ENCODE measurements around the gene ARNT2. TPM values are rescaled to one million over a fixed set of nuclear protein-coding genes. Genes with fewer than 3 reads are reported as not detected.
A peak's percentile ranks its signal among the peaks of the same experiment; 100 is the strongest.
"Not testable (repeated sequence)": the region's sequence is repeated elsewhere in the genome, so short reads cannot be mapped to it uniquely, and the experiment has no call there.

ARNT2 gene
- total RNA-seq, 1 donor from 2014 or later, result 4.9 TPM

DNA sequence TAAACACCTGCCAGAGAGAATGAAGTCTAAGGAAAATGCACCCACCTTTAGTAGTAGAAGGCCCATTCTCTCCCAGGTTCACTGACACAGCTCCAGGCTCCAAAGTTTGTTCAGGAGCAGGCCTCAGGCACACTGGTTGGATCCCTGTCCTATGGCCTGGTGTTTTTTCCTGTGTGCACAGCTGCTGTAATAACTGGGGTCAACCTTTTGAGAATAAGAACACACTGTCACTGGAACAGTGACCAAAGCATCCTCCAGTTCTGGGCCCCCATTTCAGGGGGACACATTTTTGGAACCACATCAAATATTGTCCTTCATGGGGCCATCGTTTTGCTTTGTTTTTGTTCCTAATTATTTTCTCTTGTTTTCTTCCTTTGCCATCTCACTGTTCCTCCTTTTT is 95.8 kb downstream of the ARNT2 start:
- ATAC-seq (no peak), DNase-seq (ENCODE audit: missing footprints) (no peak)
- intact Hi-C loops (cut with DNase I), result no loop called here

DNA sequence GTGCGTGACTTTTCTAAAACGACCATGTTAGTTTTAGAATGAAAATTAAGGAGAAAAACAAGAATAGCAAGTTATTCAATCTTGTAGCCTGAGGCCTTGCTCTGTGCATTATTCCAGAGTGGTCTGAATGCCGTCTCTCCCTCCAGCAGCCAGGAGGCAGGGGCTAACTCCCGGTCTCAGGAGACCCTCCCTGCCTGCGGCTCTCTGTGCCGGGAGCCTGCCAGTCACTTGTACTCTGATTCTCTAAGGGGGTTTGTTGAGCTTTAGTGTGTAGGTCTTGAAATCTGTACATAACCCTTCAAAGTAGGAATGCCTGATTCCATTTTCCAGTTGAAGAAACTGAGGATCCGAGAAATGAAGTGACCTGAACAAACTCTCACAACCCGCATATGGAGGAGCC is 97.3 kb downstream of the ARNT2 start:
- DNase-seq (ENCODE audit: missing footprints) (no peak), ATAC-seq (no peak)
- intact Hi-C loops (cut with DNase I), result no loop called here

DNA sequence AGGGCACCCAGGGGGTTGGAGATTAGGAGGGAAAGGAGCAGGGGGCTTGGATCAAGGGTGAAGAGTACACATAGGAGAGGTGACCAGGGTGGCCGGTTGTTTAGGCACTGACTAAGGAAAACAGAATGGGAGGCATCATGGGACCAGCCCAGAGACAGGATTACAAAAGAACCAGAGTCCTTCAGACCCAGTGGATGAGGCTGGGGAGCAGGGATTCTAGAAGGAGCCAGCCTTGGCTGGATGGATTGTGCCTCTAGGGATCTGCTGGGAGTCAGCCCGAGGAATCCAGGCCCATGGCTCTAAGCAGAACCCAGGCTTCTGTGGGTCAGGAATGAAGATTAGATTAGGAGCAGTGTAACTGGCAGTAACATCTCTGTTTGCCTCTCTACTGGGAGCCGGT is 98.6 kb downstream of the ARNT2 start:
- intact Hi-C loops (cut with DNase I), result no loop called here
- DNase-seq (ENCODE audit: missing footprints), result no peak
- peak; percentile 85 for ATAC-seq

DNA sequence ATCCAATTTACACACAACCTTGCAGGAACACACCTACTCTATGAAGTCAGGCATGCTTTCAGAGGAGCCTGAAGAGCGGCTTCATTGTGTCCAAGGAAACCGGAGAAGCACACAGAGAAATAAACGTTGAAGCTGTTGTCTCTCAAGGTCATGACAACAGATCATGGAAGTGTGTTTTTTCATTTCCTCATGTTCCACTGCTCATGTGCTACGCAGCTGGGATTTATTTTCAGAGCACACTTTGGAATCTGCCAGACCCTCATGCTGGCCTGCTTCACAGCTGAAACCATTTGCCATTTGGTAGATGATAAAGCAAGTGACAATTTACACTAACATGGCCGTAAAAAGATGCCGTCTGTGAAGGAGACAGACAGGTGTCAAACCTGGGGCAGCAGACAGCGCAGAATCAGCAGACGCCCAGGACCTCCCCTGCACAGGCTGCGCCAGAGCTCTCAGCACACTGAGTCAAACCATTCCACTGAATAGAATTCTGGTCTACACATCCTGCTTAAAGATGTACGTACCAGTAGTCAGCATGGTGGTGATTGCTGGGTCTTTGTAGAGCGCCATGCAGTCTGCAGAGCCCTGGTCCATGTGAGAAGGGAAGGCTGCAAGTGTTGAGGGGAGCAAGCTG is 99.3 kb downstream of the ARNT2 start:
- DNase-seq (ENCODE audit: missing footprints) (no peak), ATAC-seq (peak; percentile 57)
- intact Hi-C loops (cut with DNase I), result no loop called here

DNA sequence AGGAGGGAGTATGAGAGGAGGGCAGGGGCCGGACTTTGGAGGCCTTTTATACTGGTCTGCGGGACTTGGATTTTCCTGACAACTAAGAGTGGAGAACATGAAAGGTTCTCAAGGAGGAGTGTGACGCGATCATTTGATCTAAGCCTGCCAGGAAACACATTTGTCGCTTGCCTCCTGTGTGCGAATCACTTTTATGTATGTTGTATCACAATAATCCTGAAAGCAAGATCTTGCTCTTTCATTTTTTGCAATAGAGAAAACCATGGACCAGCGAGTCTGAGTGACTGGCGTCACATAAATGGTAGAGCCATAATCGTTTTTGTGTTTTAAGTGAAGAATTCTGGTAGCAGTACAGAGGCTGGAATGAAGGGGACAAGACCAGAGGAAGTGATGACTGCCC is 100.7 kb downstream of the ARNT2 start:
- intact Hi-C loops (cut with DNase I), result no loop called here
- no peak for ATAC-seq
- DNase-seq (ENCODE audit: missing footprints), result no peak

DNA sequence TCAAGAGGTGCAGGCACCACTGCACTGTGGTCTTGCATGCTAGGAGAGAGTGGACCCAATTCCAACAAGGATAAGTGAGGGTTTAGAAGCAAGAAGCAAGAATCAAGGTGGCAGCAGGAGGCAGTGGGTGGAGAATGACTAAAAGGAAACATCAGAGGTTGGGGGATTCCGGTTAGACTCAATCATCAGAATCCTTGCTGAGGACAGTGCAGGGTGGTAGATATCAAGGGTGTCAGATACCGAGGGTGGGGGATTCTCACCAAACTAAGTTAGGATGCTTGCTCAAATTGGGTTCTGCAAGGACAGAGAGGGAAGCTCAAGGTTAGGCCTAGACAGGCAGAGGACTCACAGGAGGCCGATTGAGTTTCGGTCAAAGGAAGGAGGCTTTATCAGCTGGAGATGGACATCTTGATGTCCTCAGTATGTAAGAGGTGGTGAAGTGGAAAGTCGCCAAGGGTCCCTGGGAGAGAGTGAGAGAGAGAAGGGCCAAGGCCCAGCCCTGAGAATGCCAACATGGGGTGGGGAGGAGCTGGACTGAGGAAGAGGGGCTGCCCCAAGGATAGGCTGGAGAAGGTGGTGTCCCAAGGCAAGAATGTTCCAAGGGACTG is 102.2 kb downstream of the ARNT2 start:
- no peak for DNase-seq (ENCODE audit: missing footprints)
- intact Hi-C loops (cut with DNase I), result no loop called here

DNA sequence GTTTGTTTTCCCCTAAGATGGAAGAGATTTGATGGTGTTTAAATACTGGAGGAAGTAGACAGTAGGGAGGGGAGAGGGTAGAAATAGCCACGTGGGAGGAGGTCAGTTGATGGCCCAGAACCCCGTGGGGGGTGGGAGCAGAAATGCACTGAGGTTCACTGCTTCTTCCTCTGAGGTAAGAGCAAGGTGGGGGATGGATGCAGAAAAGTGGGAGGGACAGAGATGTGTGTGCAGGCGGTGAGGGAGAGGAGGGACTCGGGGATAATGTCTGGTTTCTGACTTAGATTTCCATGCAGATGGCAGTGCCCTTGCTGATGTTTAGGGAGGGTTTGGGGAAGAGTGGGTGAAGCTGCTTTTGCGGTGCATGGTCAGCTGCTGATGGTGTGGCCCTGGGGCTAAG is 102.9 kb downstream of the ARNT2 start:
- DNase-seq (ENCODE audit: missing footprints) (no peak), ATAC-seq (no peak)
- intact Hi-C loops (cut with DNase I), result no loop called here

More for the DNA sequence above, 102.2 kb downstream of the ARNT2 start:
- no peak for ATAC-seq

DNA sequence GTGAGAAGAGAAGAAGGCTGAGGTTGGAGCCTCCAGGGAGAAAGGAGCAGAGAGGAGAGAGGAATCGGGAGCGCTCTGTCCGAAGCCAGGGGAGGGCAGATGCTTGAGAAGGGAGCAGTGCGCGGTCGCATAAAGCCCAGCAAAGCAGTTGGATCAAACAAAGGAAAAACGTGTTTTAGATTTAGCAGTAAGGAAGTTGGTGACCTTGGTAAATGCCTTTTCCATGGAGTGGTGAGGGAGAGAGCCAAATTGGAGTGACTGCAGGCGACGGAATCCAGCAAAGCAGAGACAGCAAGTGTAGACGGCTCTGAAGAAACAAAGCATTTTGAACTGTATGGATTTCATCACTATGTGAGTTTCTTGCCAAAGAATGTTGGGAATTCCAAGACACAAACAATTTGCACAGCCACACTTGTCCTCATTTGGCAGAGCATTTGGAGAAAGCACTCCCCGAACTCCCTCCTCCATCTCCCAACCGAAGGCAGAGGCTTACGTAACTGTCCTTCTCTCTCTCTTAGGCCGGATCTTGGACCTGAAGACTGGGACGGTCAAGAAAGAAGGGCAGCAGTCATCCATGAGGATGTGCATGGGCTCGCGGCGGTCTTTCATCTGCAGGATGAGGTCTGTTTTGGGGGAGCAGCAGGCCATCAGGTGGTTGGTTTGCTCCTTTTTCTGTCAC is 103.6 kb downstream of the ARNT2 start:
- peak; percentile 66 for ATAC-seq
- no peak for DNase-seq (ENCODE audit: missing footprints)
- intact Hi-C loops (cut with DNase I), result no loop called here

DNA sequence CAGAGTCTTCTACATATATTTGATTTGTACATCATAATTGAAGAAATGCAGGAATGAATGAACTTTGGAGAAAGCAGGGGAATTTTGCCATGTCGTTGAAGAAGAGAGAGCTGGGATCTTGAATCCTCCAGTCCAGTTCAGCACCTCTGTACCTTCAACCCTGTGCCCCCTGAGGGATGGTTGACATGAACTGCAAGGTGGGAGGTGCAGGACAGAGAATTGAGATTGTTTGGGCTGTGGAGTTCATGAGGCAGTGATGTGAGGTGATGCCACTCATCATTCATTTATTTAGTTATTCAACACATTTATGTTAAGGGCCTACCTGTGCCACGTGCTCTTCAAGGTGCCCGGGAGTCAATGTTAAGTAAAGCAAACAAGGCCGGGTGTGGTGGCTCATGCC is 104.6 kb downstream of the ARNT2 start:
- intact Hi-C loops (cut with DNase I), result no loop called here
- DNase-seq (ENCODE audit: missing footprints) (no peak), ATAC-seq (no peak)

DNA sequence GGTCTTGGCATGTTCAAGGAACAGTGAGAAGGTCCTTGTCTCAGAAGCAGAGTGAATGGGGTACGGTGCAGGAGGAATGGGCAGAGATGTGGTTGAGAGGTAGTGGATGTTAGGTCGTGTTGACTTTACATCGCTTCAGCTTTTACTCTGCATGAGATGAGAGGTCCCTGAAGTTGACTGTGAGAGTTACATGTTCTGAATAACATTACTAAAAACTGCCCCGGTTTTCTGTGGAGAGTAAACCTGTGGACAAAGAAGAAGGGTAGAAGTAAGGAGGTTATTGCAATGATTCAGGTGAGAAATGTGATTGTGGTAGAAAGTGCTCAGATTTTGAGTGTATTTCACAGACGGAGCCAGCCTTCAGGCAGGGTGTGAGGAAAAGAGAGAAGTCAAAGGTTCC is 105.6 kb downstream of the ARNT2 start:
- no peak for ATAC-seq
- no peak for DNase-seq (ENCODE audit: missing footprints)
- intact Hi-C loops (cut with DNase I), result loop anchor here (5.0 kb wide), 1 partner anchor 52 kb away; no protein-coding TSS in a partner anchor

DNA sequence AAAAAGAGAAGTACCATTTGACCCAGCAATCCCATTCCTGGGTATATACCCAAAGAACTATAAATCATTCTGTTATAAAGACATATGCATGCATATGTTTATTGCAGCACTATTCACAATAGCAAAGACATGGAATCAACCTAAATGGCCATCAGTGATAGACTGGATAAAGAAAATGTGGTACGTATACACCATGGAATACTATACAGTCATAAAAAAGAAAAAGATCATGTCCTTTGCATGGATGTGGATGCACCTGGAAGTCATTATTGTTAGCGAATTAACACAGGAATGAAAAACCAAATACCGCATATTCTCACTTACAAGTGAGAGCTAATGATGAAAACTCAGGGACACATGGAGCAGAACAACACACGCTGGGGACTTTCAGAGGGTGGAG is 106.8 kb downstream of the ARNT2 start:
- intact Hi-C loops (cut with DNase I), result loop anchor here (5.0 kb wide), 1 partner anchor 54 kb away; no protein-coding TSS in a partner anchor
- DNase-seq (ENCODE audit: missing footprints); ATAC-seq: not testable (repeated sequence)

DNA sequence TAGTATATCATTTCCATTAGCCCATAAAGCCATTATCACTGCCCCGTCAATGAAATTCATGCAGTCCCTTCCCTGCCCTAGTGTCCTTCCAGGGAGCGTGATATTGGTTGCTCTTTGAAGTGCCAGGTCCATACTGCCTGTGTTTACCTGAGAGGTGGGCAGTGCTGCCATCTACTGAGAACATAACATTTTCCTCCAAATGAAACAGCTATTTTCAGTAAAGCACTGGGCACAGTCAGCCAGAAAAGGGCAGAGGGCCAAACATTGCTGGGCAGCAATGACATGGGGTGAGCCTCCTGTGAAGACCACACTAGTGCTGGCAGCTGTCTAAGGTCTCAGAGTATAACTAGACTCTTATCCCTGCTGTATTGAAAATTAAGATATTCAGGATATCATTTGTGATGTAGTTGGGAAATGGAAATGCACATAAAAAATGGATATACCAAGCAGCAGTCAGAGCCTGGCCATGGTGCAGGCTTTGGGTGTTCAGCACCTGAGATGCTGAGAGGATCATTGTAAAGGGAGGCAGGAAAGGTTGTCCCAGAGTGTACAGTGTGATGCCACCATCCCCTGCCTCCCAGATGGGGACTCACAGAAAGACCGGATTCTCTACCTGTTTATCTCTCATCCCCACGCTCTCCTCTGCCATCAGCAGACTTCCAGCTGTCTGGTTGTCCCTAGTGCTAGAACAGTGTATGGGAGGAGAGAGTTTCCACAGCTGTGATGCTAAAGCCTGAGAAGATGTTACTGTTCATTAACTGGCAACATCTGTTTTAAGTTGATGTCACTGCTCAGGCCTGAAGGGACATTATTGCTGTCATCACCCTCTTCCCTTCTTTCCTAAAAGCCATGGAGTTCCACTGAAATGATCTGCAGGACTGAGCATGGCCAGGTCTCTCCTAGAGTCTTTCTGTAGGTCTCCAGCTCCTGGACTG is 108.8 kb downstream of the ARNT2 start:
- ATAC-seq, result peak; percentile 68
- DNase-seq (ENCODE audit: missing footprints), result no peak
- intact Hi-C loops (cut with DNase I), result loop anchor here (5.0 kb wide), 1 partner anchor 56 kb away; no protein-coding TSS in a partner anchor

DNA sequence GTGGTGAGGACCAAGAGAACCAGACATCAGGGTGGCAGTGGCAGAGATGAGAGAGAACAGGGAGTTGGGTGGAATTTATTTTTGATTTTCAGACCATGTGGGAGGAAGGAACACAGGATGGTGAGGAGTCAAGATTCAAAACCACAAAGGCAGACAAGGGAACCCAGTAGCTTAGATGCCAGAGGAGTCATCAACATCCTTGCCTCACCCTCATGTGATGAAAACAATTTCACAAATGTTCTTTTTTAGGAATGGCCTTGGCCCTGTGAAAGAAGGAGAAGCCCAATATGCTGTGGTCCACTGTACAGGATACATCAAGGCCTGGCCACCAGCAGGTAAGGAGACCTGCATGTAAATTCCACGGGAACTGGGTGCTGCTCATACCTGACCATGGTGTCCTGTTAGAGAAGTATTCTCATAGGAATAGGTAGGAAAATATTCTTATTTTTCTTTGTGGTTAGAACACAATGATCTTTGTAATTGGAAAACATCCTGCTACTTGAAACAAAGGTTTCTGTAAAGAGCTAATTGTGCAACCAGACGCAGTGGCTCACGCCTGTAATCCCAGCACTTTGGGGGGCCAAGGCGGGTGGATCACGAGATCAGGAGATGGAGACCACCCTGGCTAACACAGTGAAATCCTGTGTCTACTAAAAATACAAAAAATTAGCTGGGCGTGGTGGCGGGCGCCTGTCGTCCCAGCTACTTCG is 110.0 kb downstream of the ARNT2 start:
- no peak for ATAC-seq
- no peak for DNase-seq (ENCODE audit: missing footprints)
- intact Hi-C loops (cut with DNase I), result loop anchor here (5.0 kb wide), 1 partner anchor 57 kb away; no protein-coding TSS in a partner anchor

DNA sequence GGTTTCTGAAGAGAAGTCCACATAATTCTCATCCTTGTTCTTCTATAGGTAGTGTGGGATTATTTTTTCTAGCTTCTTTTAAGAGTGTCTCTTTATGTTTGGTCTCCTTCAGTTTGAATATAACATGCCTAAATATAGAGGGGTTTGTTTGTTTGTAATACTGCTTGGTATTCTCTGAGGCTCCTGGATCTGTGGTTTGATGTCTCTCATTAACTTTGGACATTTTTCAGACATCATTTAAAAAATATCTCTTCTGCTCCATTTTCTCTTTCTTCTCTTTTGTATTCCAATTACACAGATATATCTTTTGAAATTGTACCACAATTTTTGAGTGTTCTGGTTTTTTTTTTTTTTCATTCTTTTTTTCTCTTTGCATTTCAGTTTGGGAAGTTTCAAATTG is 113.1 kb downstream of the ARNT2 start:
- ATAC-seq (no peak), DNase-seq (ENCODE audit: missing footprints) (no peak)
- intact Hi-C loops (cut with DNase I), result no loop called here

DNA sequence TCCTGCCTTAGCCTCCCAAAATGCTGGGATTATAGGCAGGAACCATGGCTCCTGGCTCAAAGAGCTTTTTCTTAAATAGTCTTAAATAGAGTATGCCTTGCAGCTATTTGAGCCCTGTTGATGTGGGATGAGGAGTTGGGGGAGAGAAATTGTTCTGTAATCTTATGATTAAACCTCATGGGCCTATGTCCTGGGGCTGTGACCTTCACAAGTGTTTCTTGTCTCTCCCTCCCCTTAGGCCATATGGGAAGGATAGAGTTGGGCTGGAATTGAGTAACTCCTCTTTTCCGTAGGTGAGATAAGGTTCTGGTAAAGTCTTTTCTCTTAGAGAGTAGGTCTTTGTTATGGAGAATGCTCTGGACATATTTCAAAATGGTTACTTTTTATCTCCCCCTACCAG is 114.3 kb downstream of the ARNT2 start:
- DNase-seq (ENCODE audit: missing footprints) (no peak), ATAC-seq (no peak)
- intact Hi-C loops (cut with DNase I), result no loop called here

DNA sequence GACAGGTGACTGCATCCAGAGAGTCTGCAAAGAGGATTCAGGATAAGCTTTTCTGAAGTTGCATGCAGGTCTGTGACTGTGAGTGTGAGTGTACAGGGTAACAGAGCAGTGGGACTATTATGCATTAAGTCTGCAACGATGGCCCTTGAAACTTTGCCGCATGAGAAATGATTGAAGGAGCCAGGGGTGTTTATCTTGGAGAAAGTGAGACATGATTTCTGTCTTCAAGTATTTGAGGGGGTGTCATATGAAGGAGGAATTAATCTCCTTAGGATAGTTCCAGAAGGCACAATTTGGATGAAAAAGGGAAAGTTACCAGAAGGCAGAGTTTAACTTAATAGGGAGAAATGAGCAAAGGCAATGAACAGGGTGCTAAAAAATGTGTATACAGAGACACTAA is 119.6 kb downstream of the ARNT2 start:
- ATAC-seq (no peak), DNase-seq (ENCODE audit: missing footprints) (no peak)
- intact Hi-C loops (cut with DNase I), result no loop called here

DNA sequence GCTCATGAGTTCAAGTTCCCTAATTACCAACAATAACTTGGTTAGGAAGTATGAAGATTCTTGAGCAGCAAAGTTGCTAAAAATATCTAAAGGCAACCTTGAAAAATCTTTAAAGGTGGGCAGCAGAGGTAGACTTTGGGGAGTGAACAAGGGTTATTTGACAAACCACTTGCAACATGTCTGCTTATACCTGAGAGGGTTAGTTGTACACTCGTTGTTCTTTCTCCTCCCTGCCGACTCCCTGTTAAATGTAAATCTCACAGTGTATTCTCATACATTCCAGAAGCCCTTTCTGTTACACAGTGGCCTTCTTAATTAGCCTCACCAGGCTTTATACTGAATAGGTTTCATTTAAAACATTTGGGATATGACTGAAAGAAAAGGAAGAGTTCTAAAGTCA is 121.7 kb downstream of the ARNT2 start:
- ATAC-seq, result no peak
- intact Hi-C loops (cut with DNase I), result no loop called here
- DNase-seq (ENCODE audit: missing footprints), result no peak

DNA sequence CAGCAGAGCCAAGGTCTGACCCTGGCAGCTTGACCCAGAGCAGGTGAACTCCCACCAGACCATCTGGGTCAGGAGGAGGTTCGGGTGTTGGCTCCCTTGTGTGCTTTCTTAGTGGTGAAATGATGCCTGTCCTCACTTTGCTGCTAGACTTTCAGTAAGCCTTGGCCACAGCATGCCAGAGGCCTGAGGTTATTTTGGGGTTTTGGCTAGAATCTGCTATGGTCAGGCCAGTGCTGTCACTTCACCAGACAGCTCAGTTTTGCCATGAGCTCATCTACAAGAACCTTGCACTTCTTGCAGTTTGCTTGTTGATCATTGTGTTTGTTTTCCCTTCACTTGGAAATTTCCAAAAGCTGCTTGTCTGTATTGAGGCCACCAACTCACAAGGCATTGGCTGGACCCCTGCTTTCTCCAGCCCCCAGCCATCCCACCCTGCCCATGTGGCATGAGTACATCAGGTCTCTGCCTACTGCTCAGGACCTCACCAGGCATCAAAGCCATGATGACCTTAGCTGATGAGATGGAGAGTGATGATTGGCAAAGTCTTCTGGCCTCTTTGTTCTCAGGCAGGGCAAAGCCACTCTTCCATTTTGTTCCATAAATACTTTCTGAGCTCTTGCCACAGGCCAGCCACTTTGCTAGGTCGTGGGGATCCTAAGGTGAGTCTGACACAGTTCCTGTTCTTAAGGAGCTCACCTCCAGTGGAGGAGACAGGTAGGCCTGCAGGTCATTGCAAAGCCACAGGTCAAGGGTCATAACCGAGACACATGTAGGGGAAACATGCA is 122.6 kb downstream of the ARNT2 start:
- intact Hi-C loops (cut with DNase I), result no loop called here
- DNase-seq (ENCODE audit: missing footprints) (no peak), ATAC-seq (peak; percentile 75)

Measured in Right ventricle myocardium inferior (tissue), 1 donor.